MM.1S (cell line): ENCODE measurements around the gene CSNK1A1.

ENCODE experiments used
- DNase-seq: peaks from one replicate; pipeline ENCODE4 v3.0.0-alpha.2; 2015
- H2AFZ ChIP-seq: fragments of 300-600 bp; sonication (generic); 2 replicates; pipeline ENCODE4 v1.6.0; 2016; ENCODE audit warnings: antibody characterized with exemption, low read length
- H3F3A ChIP-seq: fragments of 300-600 bp; sonication (generic); 2 replicates; pipeline ENCODE4 v1.6.1; 2016; ENCODE audit warnings: mild to moderate bottlenecking, antibody characterized with exemption, low read length, moderate library complexity, mixed read lengths; ENCODE audit not compliant: insufficient read depth
- H3K27ac ChIP-seq: fragments of 300-600 bp; sonication (generic); 2 replicates; pipeline ENCODE4 v1.5.1; 2016; ENCODE audit warnings: mild to moderate bottlenecking, low read length
- H3K27me3 ChIP-seq: fragments of 300-600 bp; sonication (generic); replicated peaks from 2 replicates; pipeline ENCODE4 v1.6.0; 2016; ENCODE audit warnings: low read length; ENCODE audit not compliant: insufficient read depth
- H3K36me3 ChIP-seq: fragments of 300-600 bp; sonication (generic); replicated peaks from 2 replicates; pipeline ENCODE4 v1.6.1; 2016; ENCODE audit warnings: mild to moderate bottlenecking, low read length, mixed read lengths; ENCODE audit not compliant: insufficient read depth
- H3K4me1 ChIP-seq: fragments of 300-600 bp; sonication (generic); 2 replicates; pipeline ENCODE4 v1.6.1; 2016; ENCODE audit warnings: low read length, mixed read lengths
- H3K4me2 ChIP-seq: fragments of 300-600 bp; sonication (generic); 2 replicates; pipeline ENCODE4 v1.6.0; 2016; ENCODE audit warnings: low read depth, low read length
- H3K4me3 ChIP-seq: fragments of 300-600 bp; sonication (generic); 2 replicates; pipeline ENCODE4 v1.5.1; 2016; ENCODE audit warnings: low read length, mixed read lengths
- H3K79me2 ChIP-seq: fragments of 300-600 bp; sonication (generic); 2 replicates; pipeline ENCODE4 v1.6.1; 2016; ENCODE audit warnings: mixed run types, low read length, mixed read lengths
- H3K9ac ChIP-seq: fragments of 300-600 bp; sonication (generic); 2 replicates; pipeline ENCODE4 v1.6.1; 2016; ENCODE audit warnings: low read length, mixed read lengths
- H3K9me2 ChIP-seq: fragments of 300-600 bp; sonication (generic); replicated peaks from 2 replicates; pipeline ENCODE4 v1.6.1; 2016; ENCODE audit warnings: mild to moderate bottlenecking, low read length, mixed read lengths; ENCODE audit not compliant: insufficient read depth
- H3K9me3 ChIP-seq: fragments of 300-600 bp; sonication (generic); replicated peaks from 2 replicates; pipeline ENCODE4 v1.6.1; 2016; ENCODE audit warnings: mild to moderate bottlenecking, low read length, mixed read lengths; ENCODE audit not compliant: insufficient read depth
- H4K20me1 ChIP-seq: fragments of 300-600 bp; sonication (generic); 2 replicates; pipeline ENCODE4 v1.6.1; 2016; ENCODE audit warnings: mild to moderate bottlenecking, low read length, moderate library complexity, mixed read lengths; ENCODE audit not compliant: insufficient read depth
- CTCF ChIP-seq: fragments of 300-600 bp; sonication (generic); IDR thresholded peaks from 2 replicates; pipeline ENCODE4 v1.5.1; 2016; ENCODE audit warnings: antibody characterized with exemption, low read length, mixed read lengths
- EZH2 ChIP-seq: fragments of 300-600 bp; sonication (generic); optimal IDR thresholded peaks from 2 replicates; pipeline ENCODE3; 2017; ENCODE audit warnings: low read depth, mild to moderate bottlenecking, antibody characterized with exemption, low read length, mixed read lengths
- EZH2phosphoT487 ChIP-seq: fragments of 300-600 bp; sonication (generic); IDR thresholded peaks from 2 replicates; pipeline ENCODE4 v1.6.1; 2018; ENCODE audit warnings: antibody characterized with exemption, low read length

CSNK1A1 gene

GRCh38 chr5:149561848-149562247, 10.6 kb upstream of the CSNK1A1 start:
- Histone ChIP-seq H3K4me3 (peak overlapping the region; percentile 25), H3K27ac (peak overlapping the region; percentile 83), H3K36me3 (no peaks in the 10 kb centered on the region), H3K4me2 (peak overlapping the region; percentile 71), H3K79me2 (peaks cover 4% of the 10 kb centered on the region; the same call in 1 of the 2 replicates), H2AFZ (0 out of 2 replicates have a peak overlapping the region, but pooled peaks have one; percentile 72), H3K27me3 (no peaks in the 10 kb centered on the region), H3K4me1 (peaks cover 34% of the 10 kb centered on the region), H3K9me3 (no peaks in the 10 kb centered on the region), H3F3A (peaks cover 37% of the 10 kb centered on the region), H4K20me1 (no peaks in the 10 kb centered on the region), H3K9ac (peak overlapping the region; percentile 55), H3K9me2 (no peaks in the 10 kb centered on the region)
- DNase-seq = peak; percentile 87
- TF ChIP-seq EZH2 (no peak), EZH2phosphoT487 (no peak), CTCF (no peak)

- H3K9ac ChIP-seq = no peak overlapping the region
- H4K20me1 ChIP-seq = no peaks in the 10 kb centered on the region
- peaks cover 37% of the 10 kb centered on the region for H3F3A ChIP-seq
- no peak overlapping the region for H3K27ac ChIP-seq
- no peaks in the 10 kb centered on the region for H3K9me3 ChIP-seq
- H3K36me3 ChIP-seq = no peaks in the 10 kb centered on the region
- no peak for DNase-seq
- H3K9me2 ChIP-seq = no peaks in the 10 kb centered on the region
- H3K79me2 ChIP-seq = peaks cover 4% of the 10 kb centered on the region; the same call in 1 of the 2 replicates
- no peak overlapping the region for H3K4me2 ChIP-seq
- H3K27me3 ChIP-seq = no peaks in the 10 kb centered on the region
- peaks cover 34% of the 10 kb centered on the region for H3K4me1 ChIP-seq
- H3K4me3 ChIP-seq = no peak overlapping the region
- no peak for TF ChIP-seq EZH2phosphoT487
- no peak for TF ChIP-seq EZH2
- no peak for TF ChIP-seq CTCF
- no peak overlapping the region for H2AFZ ChIP-seq
Observed at GRCh38 chr5:149559706-149560105, 8.5 kb upstream of the CSNK1A1 start.

GRCh38 chr5:149552553-149553160, 1.4 kb upstream of the CSNK1A1 start:
- Histone ChIP-seq H2AFZ (no peak overlapping the region), H3K9ac (no peak overlapping the region), H3K27ac (no peak overlapping the region), H3K79me2 (peaks cover 42% of the 10 kb centered on the region), H3K27me3 (no peaks in the 10 kb centered on the region), H3K4me3 (no peak overlapping the region), H3K9me3 (no peaks in the 10 kb centered on the region), H3K4me2 (peak overlapping the region; percentile 82; the same call in 1 of the 2 replicates), H3K9me2 (no peaks in the 10 kb centered on the region), H3K4me1 (peaks cover 9% of the 10 kb centered on the region), H3F3A (peaks cover 20% of the 10 kb centered on the region; the same call in 1 of the 2 replicates), H3K36me3 (peaks cover 8% of the 10 kb centered on the region; the same call in 1 of the 2 replicates), H4K20me1 (0 out of 2 replicates have a peak, but pooled peaks cover 5% of the 10 kb centered on the region)
- TF ChIP-seq EZH2phosphoT487 (no peak), CTCF (no peak), EZH2 (no peak)
- no peak for DNase-seq
